Bone marrow (tissue), 2 donors: Measurements from ENCODE around the gene KLK7.

Experiments used
- DNase-seq, 2 donors: peaks; one replicate each; lab custom pipeline; 2025; lab: John Stamatoyannopoulos, UW

KLK7 gene

DNA sequence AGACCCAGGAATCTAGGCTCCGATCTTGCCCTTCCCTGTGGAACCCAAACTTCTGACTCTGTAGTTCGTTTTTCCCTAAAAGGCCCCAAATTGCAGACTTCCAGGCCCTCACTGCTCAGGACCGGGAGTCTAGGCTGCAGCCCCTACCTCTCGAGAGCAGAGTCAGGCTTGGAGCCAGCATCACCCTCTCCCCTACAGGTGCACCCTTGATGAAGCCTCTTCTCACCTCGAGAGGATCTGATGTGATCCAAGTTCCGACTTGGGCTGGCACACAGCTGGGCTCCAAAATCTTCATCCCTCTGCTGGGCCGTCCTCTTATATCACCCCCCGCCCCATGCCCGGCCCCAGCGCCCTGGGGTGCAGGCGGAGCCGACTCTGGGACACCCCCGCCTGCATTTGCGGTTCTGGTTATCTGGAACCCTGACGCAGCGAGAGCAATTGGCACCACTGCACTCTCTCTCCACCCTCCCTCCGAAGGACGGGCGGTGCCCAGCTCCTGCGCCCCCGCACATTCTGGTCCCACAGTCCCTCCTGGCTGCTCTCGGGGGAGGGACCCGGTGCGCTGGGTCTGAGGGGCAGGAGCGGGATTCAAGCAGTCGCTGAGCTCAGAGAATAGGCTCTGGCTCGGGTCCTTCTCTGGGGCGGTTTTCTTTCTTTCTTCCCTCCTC lies at the start of gene KLK7:
TSS of gene KLK7 (minus strand) at position 293 of the 668 bp plus-strand sequence. CDS start 1,518 bp downstream, outside the sequence.
- DNase-seq, result no peak

GRCh38 chr19:51031880-51032225 lies 48.1 kb upstream of the KLK7 start:
- DNase-seq, result no peak

GRCh38 chr19:51031220-51031879 lies 47.6 kb upstream of the KLK7 start:
- DNase-seq, result no peak

DNA sequence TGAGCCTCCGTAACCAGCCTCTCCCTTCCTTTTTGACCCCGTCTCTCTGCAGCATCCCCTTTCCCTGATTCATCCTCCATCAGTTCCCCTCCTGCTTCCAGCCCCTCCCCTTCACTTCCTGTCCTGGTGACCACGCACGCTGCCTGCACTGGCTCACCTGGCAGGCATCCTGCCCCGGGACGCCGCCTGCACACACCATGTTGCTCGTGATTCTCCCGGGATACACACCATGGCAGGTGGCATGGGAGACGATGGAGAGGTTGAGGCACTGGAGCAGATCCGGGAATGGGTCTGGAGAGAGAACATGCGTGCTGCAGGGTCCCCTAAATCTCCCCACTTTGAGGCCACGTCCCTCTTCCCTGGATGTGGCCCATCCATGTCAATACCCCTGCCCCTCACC lies 46.9 kb upstream of the KLK7 start:
- DNase-seq, result no peak

DNA sequence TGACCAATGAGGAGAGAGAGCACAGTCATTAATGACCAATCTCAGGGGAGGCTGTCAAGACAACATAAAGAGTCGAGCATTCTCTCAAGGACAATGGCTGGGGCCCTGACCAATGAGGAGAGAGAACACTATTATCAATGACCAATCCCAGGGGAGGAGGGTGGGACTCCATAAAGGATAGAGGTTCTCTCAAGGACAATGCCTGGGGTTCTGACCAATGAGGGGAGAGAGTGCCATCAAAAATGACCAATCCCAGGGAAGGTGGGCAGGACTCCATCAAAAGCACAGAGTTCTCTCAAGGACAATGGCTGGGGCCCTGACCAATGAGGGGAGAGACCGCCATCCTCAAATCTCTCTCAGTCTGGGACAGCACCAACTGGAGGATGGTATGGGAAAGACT lies 46.0 kb upstream of the KLK7 start:
- DNase-seq, result no peak

- no peak for DNase-seq
Observed at GRCh38 chr19:51027873-51028272, 44.2 kb upstream of the KLK7 start.

DNA sequence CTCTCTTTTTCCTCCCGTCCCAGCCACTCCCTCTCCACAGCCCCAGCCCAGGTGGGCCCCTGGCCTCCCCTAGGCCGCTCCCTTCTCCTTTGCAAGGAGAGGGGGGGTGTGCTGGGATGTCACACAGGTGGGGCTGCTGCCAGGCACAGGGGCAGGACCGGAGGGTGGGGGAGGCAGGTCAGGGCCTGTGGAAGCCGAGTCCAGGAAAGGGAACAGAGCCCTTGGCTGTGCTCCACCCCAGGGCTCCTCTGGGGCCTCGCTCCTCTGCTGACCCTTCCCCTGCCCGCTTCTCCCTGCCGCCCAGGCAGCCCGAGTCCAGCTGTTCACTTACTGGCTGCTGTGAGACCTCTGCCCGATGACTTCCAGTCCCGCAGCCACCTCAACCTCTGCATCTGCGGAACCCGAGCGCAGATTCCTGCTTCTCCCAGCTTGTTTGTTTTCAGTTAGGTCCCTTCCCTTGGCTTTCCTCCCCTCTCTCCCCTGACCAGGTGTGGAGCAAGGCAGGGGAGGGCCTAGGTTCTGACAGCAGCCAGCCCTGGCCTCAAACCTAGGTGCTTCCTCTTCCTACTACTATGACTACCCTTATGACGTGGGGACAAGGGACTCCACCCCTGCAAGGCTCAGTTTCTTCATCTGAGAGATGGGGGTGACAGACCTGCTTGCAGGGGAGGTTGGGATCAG lies 43.5 kb upstream of the KLK7 start:
- DNase-seq, result no peak

DNA sequence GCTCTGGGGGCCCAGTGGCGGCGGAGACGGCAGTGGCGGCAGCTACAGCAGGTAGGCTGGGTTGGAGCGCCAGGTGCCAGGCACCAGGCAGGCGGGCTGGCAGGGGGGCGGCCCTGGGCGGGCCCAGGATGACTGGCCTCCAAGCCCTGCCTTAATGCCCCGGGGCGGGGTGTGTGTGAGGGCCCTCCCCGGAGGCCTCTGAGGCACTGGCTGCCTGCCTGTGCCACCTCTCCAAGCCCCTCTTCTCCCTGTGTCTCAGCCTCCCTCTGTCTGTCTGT lies 42.8 kb upstream of the KLK7 start, which contains the start of gene KLK11:
TSS of gene KLK11 (minus strand) at position 63 of the 278 bp plus-strand sequence. CDS start 985 bp downstream, outside the sequence.
- no peak for DNase-seq

DNA sequence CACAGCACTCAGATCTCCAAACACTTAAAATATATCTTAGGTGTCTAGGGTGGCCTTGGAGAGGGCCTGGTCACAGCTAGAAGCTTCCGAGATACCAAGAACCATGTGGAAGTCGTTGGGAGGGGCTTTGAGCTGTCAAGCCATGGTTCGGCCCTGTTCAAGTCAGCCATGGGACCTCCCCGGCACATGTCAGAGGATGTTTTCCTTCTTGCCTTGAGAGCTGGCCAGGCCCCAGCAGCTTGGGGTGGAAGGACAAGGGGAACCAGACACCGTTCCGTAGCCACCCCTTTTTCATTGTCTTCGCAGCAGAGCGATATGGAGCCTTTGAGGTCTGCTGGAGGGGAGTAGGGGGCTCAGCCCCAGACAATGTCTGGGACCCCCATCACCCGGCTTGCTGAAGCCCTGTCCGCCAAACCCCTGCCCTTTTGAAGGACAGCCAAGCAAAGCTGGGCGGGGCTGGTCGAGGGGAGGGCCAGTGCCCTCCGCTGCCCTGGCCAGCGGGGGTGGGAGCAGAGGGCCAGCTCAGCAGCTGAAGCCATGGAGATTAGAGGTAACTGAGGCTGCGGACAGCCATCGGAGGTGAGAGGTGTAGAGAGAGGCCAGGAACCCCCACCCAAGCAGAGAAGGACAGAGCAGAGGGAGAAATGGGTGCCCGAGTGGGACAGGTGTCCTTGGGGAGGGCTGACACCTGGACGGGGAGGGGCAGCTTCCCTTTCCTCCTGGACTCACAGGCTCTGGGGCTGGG lies 42.3 kb upstream of the KLK7 start:
- DNase-seq, result no peak

GRCh38 chr19:51025401-51025800 lies 41.7 kb upstream of the KLK7 start:
- DNase-seq, result no peak

DNA sequence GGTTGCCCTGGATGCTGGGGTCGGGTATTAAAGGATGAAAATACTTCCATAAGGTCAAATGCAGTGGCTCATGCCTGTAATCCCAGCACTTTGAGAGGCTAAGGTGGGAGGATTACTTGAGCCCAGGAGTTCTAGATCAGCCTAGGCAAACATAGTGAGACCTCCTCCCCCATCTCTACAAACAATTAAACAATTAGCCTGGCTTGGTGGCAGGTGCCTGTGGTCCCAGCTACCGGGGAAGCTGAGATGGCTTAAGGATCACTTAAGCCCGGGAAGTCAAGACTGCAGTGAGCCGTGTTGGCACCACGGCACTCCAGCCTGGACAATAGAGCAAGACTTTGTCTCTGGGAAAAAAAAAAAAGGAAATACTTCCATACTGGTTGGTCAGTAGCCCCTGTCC lies 41.2 kb upstream of the KLK7 start:
- no peak for DNase-seq

DNA sequence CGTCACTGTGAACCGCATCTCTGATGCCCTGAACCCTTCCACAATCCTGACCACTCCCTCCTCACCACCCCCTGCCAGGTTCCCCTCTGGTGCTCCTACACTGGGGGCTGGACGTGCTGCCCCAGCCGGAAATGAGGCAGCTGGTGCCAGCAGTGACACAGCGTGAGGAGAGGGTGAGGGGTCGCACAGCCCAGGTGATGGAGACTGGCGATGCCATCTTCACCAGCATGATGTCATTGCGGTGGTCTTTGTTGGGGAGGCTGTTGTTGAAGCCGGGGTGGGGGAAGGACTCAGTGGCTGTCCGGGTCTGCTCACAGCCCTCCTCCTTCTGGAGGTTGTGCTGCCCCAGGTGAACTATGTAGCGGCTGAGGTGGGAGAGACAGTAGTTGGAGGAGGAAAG lies 40.2 kb upstream of the KLK7 start:
- no peak for DNase-seq

GRCh38 chr19:51022526-51022925 lies 38.8 kb upstream of the KLK7 start:
- DNase-seq, result no peak

- DNase-seq, result peak in 1 of 2 donors; percentile 24
Observed at GRCh38 chr19:51020988-51021651, 37.4 kb upstream of the KLK7 start.

- DNase-seq, result no peak
Observed at GRCh38 chr19:51019544-51019925, 35.8 kb upstream of the KLK7 start, which contains the start of gene KLK10. KLK10 (minus strand) TSS chr19:51019709; CDS start chr19:51019130, 579 bp downstream.

DNA sequence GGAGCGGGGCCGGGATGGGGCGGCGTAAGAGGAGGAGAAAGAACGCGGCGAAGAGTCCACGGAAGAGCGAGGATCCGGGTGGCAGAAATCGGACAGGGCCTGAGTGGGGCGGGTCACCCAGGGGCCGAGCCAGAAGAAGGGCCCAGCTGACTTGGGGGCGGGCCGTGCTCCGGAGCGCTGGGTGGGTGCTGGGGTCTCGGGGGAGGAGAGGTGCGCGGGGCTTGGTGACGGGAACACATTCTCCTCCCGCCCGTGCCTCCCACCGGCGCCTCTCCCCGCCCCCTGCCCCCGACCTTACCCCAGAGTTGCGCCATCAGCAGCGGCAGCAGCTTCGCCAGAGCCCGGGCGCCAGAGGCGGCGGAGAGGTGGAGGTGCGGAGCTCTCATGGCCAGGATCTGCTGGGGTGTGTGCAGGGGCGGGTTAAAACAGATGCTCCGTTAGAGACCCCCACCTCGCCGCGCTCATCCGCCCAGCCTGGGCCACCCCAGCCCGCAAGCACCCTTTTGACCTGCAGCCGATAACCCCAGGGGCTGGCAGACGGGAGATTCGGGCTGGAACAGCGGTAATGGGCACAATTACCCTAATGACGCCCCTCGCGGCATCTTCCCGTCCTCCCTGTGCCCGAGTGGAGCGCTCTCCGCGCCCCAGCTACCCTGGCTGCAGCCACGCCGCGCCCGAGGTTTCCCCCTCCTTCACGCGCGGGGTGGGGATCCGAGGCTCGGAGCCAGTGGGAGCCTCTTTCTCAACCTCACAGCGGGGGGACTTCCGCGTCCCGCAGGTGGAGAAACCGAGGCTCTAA lies 35.2 kb upstream of the KLK7 start:
- no peak for DNase-seq

DNA sequence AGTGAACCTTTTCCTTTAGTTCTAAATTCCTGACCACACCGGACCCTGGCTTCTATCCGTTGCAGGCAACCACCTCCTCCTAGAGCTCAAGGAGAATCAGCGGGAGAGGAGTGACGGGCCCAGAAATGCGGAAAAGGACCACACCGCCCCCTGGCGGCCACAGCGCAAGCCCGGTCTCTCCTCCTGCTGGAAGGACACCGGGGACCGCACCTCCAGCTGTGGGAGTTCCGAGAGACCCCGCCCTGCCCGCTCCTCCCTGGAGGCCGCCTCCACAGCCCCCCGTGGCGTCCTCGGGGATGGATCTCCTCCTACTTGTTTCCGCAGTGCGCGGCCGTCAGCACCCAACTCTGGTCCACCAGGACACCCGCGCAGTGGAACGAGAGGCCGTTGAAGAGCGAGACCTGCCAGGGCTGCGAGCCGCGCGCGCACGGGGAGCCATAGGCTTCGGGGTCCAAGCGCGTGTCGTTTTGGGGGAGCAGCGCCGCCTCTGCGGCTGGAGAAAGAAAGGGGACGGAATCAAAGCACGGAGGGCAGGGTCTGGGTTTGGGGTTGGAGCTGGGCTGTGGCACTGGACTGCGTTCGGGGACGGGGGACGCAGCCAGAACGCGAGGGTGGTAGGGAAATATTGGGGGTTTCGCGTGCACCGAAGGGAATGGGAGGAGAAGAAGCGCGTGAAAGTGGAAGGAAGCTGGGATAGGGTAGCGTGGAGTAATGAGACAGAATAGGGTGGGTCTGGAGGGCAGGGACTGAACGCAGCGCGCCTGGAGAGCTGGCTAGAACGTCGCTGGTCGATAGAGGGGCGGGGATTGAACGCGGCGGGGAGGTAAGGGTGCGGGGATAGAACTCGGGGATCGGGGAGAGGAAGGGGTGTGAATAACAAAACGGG lies 33.3 kb upstream of the KLK7 start:
- peak in 1 of 2 donors; percentile 29 for DNase-seq

- DNase-seq, result no peak
Observed at GRCh38 chr19:51015691-51016267, 32.1 kb upstream of the KLK7 start.

- DNase-seq, result no peak
Observed at GRCh38 chr19:51014242-51014641, 30.5 kb upstream of the KLK7 start.

DNA sequence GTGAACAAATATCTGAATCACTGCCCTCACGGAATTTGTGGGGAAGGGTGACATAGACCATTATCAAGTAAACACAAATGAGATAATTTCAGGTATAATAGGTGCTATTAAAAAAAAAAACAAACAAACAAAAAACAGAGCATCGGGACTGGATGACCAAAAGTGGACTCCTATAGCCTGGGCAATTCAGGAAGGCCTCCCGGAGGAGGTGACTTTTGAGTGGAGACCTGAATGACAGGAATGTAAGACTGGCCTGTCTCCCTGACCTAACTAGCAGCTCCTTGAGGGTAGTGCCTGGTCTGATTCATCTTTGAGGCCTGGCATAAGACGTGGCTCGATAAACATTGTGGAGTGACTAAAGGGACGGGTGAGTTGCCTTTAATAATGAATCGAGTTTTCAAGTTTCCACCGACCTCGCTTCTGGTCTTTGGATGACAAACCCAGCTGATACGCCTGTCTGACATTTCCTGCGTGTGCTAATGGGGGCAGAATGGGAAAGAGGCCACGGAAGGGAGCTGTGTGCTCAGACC lies 29.0 kb upstream of the KLK7 start:
- no peak for DNase-seq
